ENCODE data around the gene SSBP3. TPM values are rescaled to one million over a fixed set of nuclear protein-coding genes. Genes with fewer than 3 reads are reported as not detected.

The SSBP3 gene
- total RNA-seq, 1 experiment from 2014 or later = 42.1 TPM

- Histone ChIP-seq H3K36me3 (ENCODE audit: control insufficient read depth, insufficient read depth, low read length) (no peaks in the 10 kb centered on the region), H3K4me1 (no peaks in the 10 kb centered on the region), H3K9me3 (no peaks in the 10 kb centered on the region), H3K4me3 (ENCODE audit: low read depth, low read length) (no peak overlapping the region), H3K27me3 (replicated peaks; ENCODE audit: control insufficient read depth, insufficient read depth, low read length) (no peaks in the 10 kb centered on the region)
- H3K9me3 Mint-ChIP-seq (ENCODE audit: unreplicated experiment) = no peaks in the 10 kb centered on the region
- TF ChIP-seq, protein P1, sequence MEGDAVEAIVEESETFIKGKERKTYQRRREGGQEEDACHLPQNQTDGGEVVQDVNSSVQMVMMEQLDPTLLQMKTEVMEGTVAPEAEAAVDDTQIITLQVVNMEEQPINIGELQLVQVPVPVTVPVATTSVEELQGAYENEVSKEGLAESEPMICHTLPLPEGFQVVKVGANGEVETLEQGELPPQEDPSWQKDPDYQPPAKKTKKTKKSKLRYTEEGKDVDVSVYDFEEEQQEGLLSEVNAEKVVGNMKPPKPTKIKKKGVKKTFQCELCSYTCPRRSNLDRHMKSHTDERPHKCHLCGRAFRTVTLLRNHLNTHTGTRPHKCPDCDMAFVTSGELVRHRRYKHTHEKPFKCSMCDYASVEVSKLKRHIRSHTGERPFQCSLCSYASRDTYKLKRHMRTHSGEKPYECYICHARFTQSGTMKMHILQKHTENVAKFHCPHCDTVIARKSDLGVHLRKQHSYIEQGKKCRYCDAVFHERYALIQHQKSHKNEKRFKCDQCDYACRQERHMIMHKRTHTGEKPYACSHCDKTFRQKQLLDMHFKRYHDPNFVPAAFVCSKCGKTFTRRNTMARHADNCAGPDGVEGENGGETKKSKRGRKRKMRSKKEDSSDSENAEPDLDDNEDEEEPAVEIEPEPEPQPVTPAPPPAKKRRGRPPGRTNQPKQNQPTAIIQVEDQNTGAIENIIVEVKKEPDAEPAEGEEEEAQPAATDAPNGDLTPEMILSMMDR (IDR thresholded peaks at IDR 0.05; ENCODE audit: insufficient read depth in 1 of 2, low read depth in 1 of 2, low read length in 1 of 2, severe bottlenecking in 1 of 2, unreplicated experiment in 1 of 2) = no peak
- POLR2A ChIA-PET = no interaction called here
- no peaks in the 10 kb centered on the region for H3K36me3 Mint-ChIP-seq (ENCODE audit: insufficient read depth, unreplicated experiment)
- no peak for DNase-seq
- no peak overlapping the region for H3K27ac Mint-ChIP-seq (ENCODE audit: unreplicated experiment)
- H3K4me1 Mint-ChIP-seq (ENCODE audit: low read depth, unreplicated experiment) = peaks cover 7% of the 10 kb centered on the region
- H3K27me3 Mint-ChIP-seq (ENCODE audit: insufficient read depth, unreplicated experiment) = no peaks in the 10 kb centered on the region
- no peak overlapping the region for H3K4me3 Mint-ChIP-seq (ENCODE audit: unreplicated experiment)
- CTCF ChIA-PET = no interaction called here
- no TSS peak for BruUV-seq (replicated peaks)
- intact Hi-C loops (cut with micrococcal nuclease; ENCODE audit: unreplicated experiment) = no loop called here
Observed at GRCh38 chr1:54415991-54416390, 9.8 kb upstream of the SSBP3 start.

DNA sequence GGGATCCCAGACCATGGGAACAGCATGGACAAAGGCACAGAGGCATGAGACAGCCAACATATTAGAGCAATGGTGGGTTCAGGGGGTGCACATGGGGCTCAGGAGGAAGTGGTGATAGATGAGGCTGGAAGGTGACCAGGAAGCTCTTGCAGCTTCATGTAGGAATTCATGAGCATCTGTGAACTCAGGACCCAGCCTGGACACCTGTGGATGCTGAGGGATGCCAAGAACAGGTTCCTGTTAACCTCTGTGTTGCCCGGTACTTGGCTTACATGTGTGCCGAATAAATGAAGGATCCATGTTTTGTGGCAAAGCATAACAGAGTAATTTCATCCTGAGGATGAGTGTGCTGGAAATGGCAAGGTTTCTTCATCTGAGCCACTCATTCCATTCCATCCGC, 9.3 kb upstream of the SSBP3 start:
- Mint-ChIP-seq H3K36me3 (ENCODE audit: insufficient read depth, unreplicated experiment) (no peaks in the 10 kb centered on the region), H3K27ac (ENCODE audit: unreplicated experiment) (no peak overlapping the region), H3K9me3 (ENCODE audit: unreplicated experiment) (no peaks in the 10 kb centered on the region), H3K27me3 (ENCODE audit: insufficient read depth, unreplicated experiment) (no peaks in the 10 kb centered on the region), H3K4me3 (ENCODE audit: unreplicated experiment) (no peak overlapping the region), H3K4me1 (ENCODE audit: low read depth, unreplicated experiment) (peaks cover 7% of the 10 kb centered on the region)
- ChIA-PET POLR2A (no interaction called here), CTCF (no interaction called here)
- no peak for DNase-seq
- intact Hi-C loops (cut with micrococcal nuclease; ENCODE audit: unreplicated experiment) = no loop called here
- Histone ChIP-seq H3K4me1 (no peaks in the 10 kb centered on the region; the same call in 1 of the 2 replicates), H3K4me3 (ENCODE audit: low read depth, low read length) (no peak overlapping the region), H3K27me3 (replicated peaks; ENCODE audit: control insufficient read depth, insufficient read depth, low read length) (no peaks in the 10 kb centered on the region), H3K36me3 (ENCODE audit: control insufficient read depth, insufficient read depth, low read length) (no peaks in the 10 kb centered on the region), H3K9me3 (no peaks in the 10 kb centered on the region)
- TF ChIP-seq, protein P1 (IDR thresholded peaks at IDR 0.05; ENCODE audit: insufficient read depth in 1 of 2, low read depth in 1 of 2, low read length in 1 of 2, severe bottlenecking in 1 of 2, unreplicated experiment in 1 of 2) = no peak
- BruUV-seq (replicated peaks) = no TSS peak

DNA sequence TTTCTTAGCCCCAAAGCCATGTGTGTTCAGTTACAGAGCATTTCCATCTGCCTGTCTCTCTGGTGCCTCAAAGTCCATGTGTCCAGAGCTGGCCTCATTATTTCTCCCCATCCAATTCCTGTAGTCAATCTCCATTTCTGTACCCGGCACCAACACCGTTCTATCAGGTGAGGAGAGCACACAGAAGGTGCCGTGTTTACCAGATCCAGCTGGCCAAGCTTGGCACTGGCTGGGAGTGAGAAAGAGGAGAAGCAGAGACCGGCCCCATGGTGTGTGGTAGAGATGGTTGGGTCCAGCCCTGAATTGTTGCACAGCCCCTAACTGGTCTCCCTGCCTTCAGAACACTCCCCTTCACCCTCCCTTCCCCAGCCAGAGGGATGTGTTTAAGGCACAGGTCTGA, 7.5 kb upstream of the SSBP3 start:
- no peak overlapping the region for H3K27ac Mint-ChIP-seq (ENCODE audit: unreplicated experiment)
- Histone ChIP-seq H3K27me3 (replicated peaks; ENCODE audit: control insufficient read depth, insufficient read depth, low read length) (no peaks in the 10 kb centered on the region), H3K4me1 (peaks cover 17% of the 10 kb centered on the region), H3K4me3 (ENCODE audit: low read depth, low read length) (no peak overlapping the region), H3K36me3 (ENCODE audit: control insufficient read depth, insufficient read depth, low read length) (no peaks in the 10 kb centered on the region), H3K9me3 (no peaks in the 10 kb centered on the region)
- no peak for DNase-seq
- POLR2A ChIA-PET = no interaction called here
- intact Hi-C loops (cut with micrococcal nuclease; ENCODE audit: unreplicated experiment) = no loop called here
- TF ChIP-seq, protein P1 (IDR thresholded peaks at IDR 0.05; ENCODE audit: insufficient read depth in 1 of 2, low read depth in 1 of 2, low read length in 1 of 2, severe bottlenecking in 1 of 2, unreplicated experiment in 1 of 2) = no peak
- H3K4me3 Mint-ChIP-seq (ENCODE audit: unreplicated experiment) = no peak overlapping the region
- H3K27me3 Mint-ChIP-seq (ENCODE audit: insufficient read depth, unreplicated experiment) = no peaks in the 10 kb centered on the region
- peaks cover 20% of the 10 kb centered on the region for H3K4me1 Mint-ChIP-seq (ENCODE audit: low read depth, unreplicated experiment)
- no TSS peak for BruUV-seq (replicated peaks)
- H3K36me3 Mint-ChIP-seq (ENCODE audit: insufficient read depth, unreplicated experiment) = no peaks in the 10 kb centered on the region
- H3K9me3 Mint-ChIP-seq (ENCODE audit: unreplicated experiment) = no peaks in the 10 kb centered on the region
- CTCF ChIA-PET = no interaction called here
